HG02763 (cell line): ENCODE measurements around the gene FAM210B.
"Not testable (repeated sequence)": the region's sequence is repeated elsewhere in the genome, so short reads cannot be mapped to it uniquely, and the experiment has no call there.

Experiments
- ATAC-seq: cut with Tn5 transposase; IDR thresholded peaks from one replicate; pipeline ENCODE4 v1.9.1; 2021; ENCODE audit warnings: mild to moderate bottlenecking, moderate library complexity; ENCODE audit not compliant: unreplicated experiment

The FAM210B gene

GRCh38 chr20:56391596-56392131 is 32.9 kb downstream of the FAM210B start:
- ATAC-seq, result peak; percentile 27

- peak; percentile 93 for ATAC-seq
Measured at GRCh38 chr20:56392132-56392880, 33.5 kb downstream of the FAM210B start, which contains the start of the genes AURKA and CSTF1. Gene AURKA, minus strand, starts transcription at chr20:56392215. Its CDS starts 4,018 bp downstream, at chr20:56388197. Gene CSTF1, plus strand, starts transcription at chr20:56392645. Its CDS starts 2,908 bp downstream, at chr20:56395553.

DNA sequence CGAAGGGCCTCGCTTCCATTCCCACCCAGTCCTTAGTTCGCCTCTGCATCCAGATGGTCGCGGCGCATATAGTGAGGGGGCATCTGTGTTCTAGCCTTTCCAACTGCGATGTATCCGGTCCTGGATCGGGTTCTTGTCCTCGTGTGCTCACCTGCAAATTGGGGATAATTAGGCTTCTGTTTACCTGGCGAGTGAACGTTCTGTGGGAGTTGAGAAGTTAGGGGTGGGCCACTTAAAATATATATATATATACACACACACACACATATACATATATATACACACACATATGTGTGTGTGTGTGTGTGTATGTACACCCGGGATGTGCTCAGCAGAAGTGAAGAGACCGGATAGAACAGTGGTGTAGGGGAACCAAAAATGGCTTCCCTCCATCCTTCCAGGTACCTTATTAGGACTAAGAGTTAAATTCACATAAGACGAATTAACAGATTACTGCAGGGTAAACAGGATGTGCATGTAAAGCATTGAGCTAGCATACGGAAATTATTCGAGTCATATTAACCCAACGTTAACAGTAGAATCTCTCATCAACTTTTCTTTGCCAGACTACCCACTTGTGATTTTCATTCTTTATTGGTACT is 34.2 kb downstream of the FAM210B start:
- no peak for ATAC-seq

DNA sequence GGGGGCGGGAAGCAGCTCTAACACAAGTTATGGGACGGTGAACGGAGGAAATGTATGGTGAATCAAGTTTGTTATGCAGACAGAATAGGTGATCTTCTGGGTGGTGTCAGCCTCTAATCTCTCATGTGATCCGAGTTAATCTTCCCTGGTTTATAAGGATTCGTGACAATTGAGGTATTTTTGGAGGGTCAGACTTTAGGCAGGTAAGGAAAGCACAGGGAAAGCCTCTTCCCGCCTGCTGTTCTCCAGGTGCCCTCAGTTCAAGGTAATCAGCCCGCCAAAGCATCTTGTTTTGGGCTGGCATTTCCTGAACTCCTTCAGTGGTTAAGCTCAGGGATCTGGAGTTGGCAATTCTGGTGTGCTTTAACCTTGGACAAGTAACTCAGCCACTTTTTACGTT is 34.9 kb downstream of the FAM210B start:
- ATAC-seq, result no peak

- ATAC-seq, result no peak
Measured at GRCh38 chr20:56395166-56395565, 36.4 kb downstream of the FAM210B start.

DNA sequence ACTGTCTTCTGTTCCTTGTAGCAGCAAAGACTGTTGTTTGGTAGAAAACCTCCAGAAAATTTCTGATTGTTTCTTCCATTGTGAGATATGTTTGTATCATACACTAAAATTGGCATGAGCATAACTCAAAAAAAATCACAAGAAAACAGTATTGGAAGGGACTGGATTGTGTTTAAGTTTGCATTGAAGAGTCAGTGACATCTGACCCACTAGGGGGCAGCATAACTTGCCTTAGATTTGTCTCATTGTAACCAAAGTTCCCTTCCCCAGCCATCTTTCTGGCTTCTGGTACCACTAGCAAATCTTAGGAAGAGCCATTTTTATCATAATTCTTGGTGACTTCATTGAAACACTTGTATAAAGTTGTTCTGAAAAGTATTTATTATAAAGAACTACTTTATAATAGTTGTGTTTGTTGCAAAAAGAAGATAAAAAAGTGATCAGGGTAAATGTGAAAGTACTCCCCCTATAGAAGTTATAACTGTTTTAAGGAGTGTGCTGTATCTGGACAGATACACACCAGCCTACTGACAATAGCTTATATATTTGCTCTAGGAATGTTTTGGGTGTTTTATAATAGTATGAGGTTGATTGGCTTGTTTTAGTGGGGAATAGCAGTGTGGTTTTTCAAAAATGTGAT is 41.3 kb downstream of the FAM210B start:
- peak; percentile 70 for ATAC-seq

DNA sequence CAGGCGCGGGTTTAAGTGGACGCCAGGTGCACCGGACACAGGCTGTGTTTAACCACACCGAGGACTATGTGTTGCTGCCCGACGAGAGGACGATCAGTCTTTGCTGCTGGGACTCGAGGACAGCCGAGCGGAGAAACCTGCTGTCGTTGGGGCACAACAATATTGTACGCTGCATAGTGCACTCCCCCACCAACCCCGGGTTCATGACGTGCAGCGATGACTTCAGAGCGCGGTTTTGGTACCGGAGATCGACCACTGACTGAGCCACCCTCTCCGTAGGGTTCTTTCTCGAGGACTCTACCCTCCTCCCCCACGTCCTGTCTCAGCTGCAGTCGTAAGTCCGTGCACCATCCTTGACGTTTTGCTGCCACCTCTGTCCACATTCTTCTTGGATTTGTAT is 44.7 kb downstream of the FAM210B start:
- ATAC-seq, result no peak

DNA sequence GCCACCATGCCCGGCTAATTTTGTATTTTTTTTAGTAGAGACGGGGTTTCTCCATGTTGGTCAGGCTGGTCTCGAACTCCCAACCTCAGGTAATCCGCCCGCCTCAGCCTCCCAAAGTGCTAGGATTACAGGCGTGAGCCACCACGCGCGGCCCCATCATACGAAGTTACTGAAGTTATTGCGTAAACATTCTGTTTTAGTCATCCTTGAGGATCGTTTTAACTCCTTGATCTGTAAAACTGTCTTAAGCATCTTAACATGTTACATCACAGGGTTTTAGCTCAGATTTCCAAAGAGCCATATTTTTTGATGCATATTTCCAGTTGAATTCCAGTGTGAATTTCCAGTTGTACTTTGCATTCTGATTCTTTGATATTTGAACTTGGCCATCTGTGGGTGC is 46.6 kb downstream of the FAM210B start:
- ATAC-seq, result not testable (repeated sequence)

GRCh38 chr20:56406910-56407309 is 48.1 kb downstream of the FAM210B start:
- no peak for ATAC-seq

GRCh38 chr20:56409521-56409920 is 50.7 kb downstream of the FAM210B start:
- ATAC-seq, result no peak

- no peak for ATAC-seq
Measured at GRCh38 chr20:56409956-56410355, 51.2 kb downstream of the FAM210B start.

DNA sequence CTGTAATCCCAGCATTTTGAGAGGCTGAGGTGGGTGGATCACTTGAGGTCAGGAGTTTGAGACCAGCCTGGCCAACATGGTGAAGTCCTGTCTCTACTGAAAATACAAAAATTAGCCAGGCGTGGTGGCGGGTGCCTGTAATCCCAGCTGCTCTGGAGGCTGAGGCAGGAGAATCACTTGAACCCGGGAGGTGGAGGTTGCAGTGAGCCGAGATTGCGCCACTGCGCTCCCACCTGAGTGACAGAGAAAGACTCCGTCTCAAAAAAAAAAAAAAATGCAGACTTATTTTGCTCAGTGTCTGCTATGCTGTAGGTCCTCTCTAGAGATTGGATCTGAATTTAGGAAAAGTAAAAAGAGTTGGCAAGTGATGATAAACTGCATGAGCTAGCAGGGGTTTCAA is 52.5 kb downstream of the FAM210B start:
- ATAC-seq, result not testable (repeated sequence)

- ATAC-seq, result peak; percentile 48
Measured at GRCh38 chr20:56411759-56412472, 53.1 kb downstream of the FAM210B start, which contains the start of gene CASS4. Gene CASS4, plus strand, starts transcription at chr20:56412260. Its CDS starts 199 bp downstream, at chr20:56412459.

- ATAC-seq, result no peak
Measured at GRCh38 chr20:56412473-56412790, 53.7 kb downstream of the FAM210B start.

DNA sequence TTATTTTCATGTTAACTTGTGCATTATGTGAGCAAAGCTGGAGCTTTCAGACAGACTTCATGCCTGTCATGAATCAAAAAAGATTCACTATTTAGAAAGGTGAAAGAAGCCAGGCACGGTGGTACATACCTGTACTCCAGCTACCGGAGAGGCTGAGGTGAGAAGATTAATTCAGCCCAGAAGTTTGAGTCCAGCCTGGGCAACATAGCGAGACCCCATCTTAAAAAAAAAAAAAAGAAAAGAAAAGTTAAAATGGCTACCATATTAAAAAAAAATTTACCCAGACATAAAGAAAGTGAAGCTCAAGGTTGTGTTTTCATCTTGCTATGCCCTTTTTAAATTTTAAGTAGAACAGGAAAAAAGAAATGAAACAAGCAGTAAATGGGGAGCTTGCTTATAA is 54.2 kb downstream of the FAM210B start:
- no peak for ATAC-seq

GRCh38 chr20:56414842-56415765 is 56.3 kb downstream of the FAM210B start:
- ATAC-seq, result no peak

DNA sequence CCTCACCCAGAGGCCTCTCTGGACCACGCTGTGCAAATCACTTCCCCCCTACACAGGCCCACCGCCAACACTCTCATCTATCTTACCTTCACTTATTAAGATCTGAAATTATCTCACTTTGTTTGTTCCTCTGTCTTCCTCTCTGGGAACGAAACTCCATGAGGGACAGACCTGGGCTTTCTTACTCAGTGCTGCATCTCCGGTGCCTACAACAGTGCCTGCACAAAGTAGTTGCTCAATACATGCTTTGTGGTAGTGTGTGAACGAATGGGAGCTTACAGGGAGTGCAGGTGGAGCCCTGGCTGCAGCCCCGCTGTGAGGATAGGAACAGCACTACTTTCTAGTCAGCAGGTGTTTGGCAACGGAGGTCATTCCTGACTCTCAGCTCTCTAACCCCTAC is 58.6 kb downstream of the FAM210B start:
- no peak for ATAC-seq

GRCh38 chr20:56417911-56418310 is 59.1 kb downstream of the FAM210B start:
- no peak for ATAC-seq
